WTC11 (cell line): Measurements from ENCODE around the gene ILF3.

Experiments
- ATF1 ChIP-seq: sonication (generic); formaldehyde crosslinking; IDR thresholded peaks from 2 replicates; pipeline ENCODE4 v1.8.1; 2023; ENCODE audit warnings: mild to moderate bottlenecking, moderate library complexity, missing genetic modification reagents
- CTCF ChIP-seq: fragments of 200-600 bp; IDR thresholded peaks from 2 replicates; pipeline ENCODE4 v1.8.0; 2022; ENCODE audit warnings: antibody characterized with exemption
- MLX ChIP-seq: sonication (generic); formaldehyde crosslinking; IDR thresholded peaks from 2 replicates; pipeline ENCODE4 v1.8.1; 2023; ENCODE audit warnings: mild to moderate bottlenecking, missing genetic modification reagents, moderate library complexity
- MYBL2 ChIP-seq: sonication (generic); formaldehyde crosslinking; IDR thresholded peaks from 2 replicates; pipeline ENCODE4 v1.8.1; 2023; ENCODE audit warnings: mild to moderate bottlenecking, moderate library complexity, missing genetic modification reagents
- OVOL2 ChIP-seq: fragments of 250-450 bp; sonication (Bioruptor Pico); IDR thresholded peaks from 2 replicates; pipeline ENCODE4 v1.9.0; 2021; ENCODE audit warnings: mild to moderate bottlenecking, borderline replicate concordance
- PRDM15 ChIP-seq: sonication (generic); formaldehyde crosslinking; IDR thresholded peaks from 2 replicates; pipeline ENCODE4 v1.8.0; 2022; ENCODE audit warnings: missing genetic modification reagents
- RELA ChIP-seq: sonication (generic); formaldehyde crosslinking; IDR thresholded peaks from 2 replicates; pipeline ENCODE4 v1.8.1; 2022; ENCODE audit warnings: missing genetic modification reagents, mild to moderate bottlenecking, borderline replicate concordance
- TF ChIP-seq, protein P1 (sequence below): sonication (generic); formaldehyde crosslinking; IDR thresholded peaks from 2 replicates; pipeline ENCODE4 v1.8.0; 2023; ENCODE audit warnings: mild to moderate bottlenecking, missing genetic modification reagents
- TF ChIP-seq, protein P2 (sequence below): sonication (generic); formaldehyde crosslinking; IDR thresholded peaks from 2 replicates; pipeline ENCODE4 v1.8.0; 2022; ENCODE audit warnings: mild to moderate bottlenecking, missing genetic modification reagents
- TF ChIP-seq, protein P3 (sequence below): sonication (generic); formaldehyde crosslinking; IDR thresholded peaks from 2 replicates; pipeline ENCODE4 v1.8.1; 2022; ENCODE audit warnings: low read depth, missing genetic modification reagents, borderline replicate concordance

GRCh38 chr19:10670182-10670581 lies 16.0 kb downstream of the ILF3 start:
- TF ChIP-seq CTCF (no peak), PRDM15 (CRISPR knock-in tag) (no peak), MYBL2 (CRISPR knock-in tag) (no peak), ATF1 (CRISPR knock-in tag) (no peak), MLX (no peak), OVOL2 (no peak), RELA (no peak)
- TF ChIP-seq, protein P1, sequence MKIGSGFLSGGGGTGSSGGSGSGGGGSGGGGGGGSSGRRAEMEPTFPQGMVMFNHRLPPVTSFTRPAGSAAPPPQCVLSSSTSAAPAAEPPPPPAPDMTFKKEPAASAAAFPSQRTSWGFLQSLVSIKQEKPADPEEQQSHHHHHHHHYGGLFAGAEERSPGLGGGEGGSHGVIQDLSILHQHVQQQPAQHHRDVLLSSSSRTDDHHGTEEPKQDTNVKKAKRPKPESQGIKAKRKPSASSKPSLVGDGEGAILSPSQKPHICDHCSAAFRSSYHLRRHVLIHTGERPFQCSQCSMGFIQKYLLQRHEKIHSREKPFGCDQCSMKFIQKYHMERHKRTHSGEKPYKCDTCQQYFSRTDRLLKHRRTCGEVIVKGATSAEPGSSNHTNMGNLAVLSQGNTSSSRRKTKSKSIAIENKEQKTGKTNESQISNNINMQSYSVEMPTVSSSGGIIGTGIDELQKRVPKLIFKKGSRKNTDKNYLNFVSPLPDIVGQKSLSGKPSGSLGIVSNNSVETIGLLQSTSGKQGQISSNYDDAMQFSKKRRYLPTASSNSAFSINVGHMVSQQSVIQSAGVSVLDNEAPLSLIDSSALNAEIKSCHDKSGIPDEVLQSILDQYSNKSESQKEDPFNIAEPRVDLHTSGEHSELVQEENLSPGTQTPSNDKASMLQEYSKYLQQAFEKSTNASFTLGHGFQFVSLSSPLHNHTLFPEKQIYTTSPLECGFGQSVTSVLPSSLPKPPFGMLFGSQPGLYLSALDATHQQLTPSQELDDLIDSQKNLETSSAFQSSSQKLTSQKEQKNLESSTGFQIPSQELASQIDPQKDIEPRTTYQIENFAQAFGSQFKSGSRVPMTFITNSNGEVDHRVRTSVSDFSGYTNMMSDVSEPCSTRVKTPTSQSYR (CRISPR knock-in tag) = no peak
- TF ChIP-seq, protein P2, sequence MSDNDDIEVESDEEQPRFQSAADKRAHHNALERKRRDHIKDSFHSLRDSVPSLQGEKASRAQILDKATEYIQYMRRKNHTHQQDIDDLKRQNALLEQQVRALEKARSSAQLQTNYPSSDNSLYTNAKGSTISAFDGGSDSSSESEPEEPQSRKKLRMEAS (CRISPR knock-in tag) = no peak
- TF ChIP-seq, protein P3, sequence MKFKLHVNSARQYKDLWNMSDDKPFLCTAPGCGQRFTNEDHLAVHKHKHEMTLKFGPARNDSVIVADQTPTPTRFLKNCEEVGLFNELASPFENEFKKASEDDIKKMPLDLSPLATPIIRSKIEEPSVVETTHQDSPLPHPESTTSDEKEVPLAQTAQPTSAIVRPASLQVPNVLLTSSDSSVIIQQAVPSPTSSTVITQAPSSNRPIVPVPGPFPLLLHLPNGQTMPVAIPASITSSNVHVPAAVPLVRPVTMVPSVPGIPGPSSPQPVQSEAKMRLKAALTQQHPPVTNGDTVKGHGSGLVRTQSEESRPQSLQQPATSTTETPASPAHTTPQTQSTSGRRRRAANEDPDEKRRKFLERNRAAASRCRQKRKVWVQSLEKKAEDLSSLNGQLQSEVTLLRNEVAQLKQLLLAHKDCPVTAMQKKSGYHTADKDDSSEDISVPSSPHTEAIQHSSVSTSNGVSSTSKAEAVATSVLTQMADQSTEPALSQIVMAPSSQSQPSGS (CRISPR knock-in tag) = no peak
